ENCODE measurements around the gene ARHGEF7.
"Not testable (repeated sequence)": the region's sequence is repeated elsewhere in the genome, so short reads cannot be mapped to it uniquely, and the experiment has no call there.

Gene ARHGEF7

GRCh38 chr13:111255228-111255790 lies 140.2 kb downstream of the ARHGEF7 start:
- TF ChIP-seq CTCF (IDR thresholded peaks at IDR 0.05; ENCODE audit: control insufficient read depth, extremely low read depth, insufficient read depth), result no peak
- no peak for DNase-seq (ENCODE audit: low read depth)

GRCh38 chr13:111256458-111256857 lies 141.3 kb downstream of the ARHGEF7 start:
- no peak overlapping the region for H3K4me3 ChIP-seq (ENCODE audit: low read depth, low read length)
- no peak for TF ChIP-seq CTCF (IDR thresholded peaks at IDR 0.05; ENCODE audit: control insufficient read depth, extremely low read depth, insufficient read depth)
- no peak for DNase-seq (ENCODE audit: low read depth)

More at GRCh38 chr13:111255228-111255790, 140.2 kb downstream of the ARHGEF7 start:
- no peak overlapping the region for H3K4me3 ChIP-seq (ENCODE audit: low read depth, low read length)

- no peak for DNase-seq (ENCODE audit: low read depth)
- TF ChIP-seq CTCF (IDR thresholded peaks at IDR 0.05; ENCODE audit: control insufficient read depth, extremely low read depth, insufficient read depth), result no peak
- H3K4me3 ChIP-seq (ENCODE audit: low read depth, low read length), result no peak overlapping the region
Observed at GRCh38 chr13:111256946-111257345, 141.8 kb downstream of the ARHGEF7 start.

- not testable (repeated sequence) for DNase-seq (ENCODE audit: low read depth); H3K4me3 ChIP-seq (ENCODE audit: low read depth, low read length)
Observed at GRCh38 chr13:111257899-111258298, 142.8 kb downstream of the ARHGEF7 start.

GRCh38 chr13:111258637-111259036 lies 143.5 kb downstream of the ARHGEF7 start:
- no peak overlapping the region for H3K4me3 ChIP-seq (ENCODE audit: low read depth, low read length)
- no peak for TF ChIP-seq CTCF (IDR thresholded peaks at IDR 0.05; ENCODE audit: control insufficient read depth, extremely low read depth, insufficient read depth)
- no peak for DNase-seq (ENCODE audit: low read depth)

- H3K4me3 ChIP-seq (ENCODE audit: low read depth, low read length), result no peak overlapping the region
- DNase-seq (ENCODE audit: low read depth), result no peak
- TF ChIP-seq CTCF (IDR thresholded peaks at IDR 0.05; ENCODE audit: control insufficient read depth, extremely low read depth, insufficient read depth), result no peak
Observed at GRCh38 chr13:111259058-111259457, 143.9 kb downstream of the ARHGEF7 start.

- no peak for TF ChIP-seq CTCF (IDR thresholded peaks at IDR 0.05; ENCODE audit: control insufficient read depth, extremely low read depth, insufficient read depth)
- no peak for DNase-seq (ENCODE audit: low read depth)
Observed at GRCh38 chr13:111261326-111261725, 146.2 kb downstream of the ARHGEF7 start.

More at GRCh38 chr13:111261326-111261725, 146.2 kb downstream of the ARHGEF7 start:
- H3K4me3 ChIP-seq (ENCODE audit: low read depth, low read length), result no peak overlapping the region

All from LNCaP clone FGC (cell line).